NOMO-1 treated with dmso at 0.1 percent for 144 hours (cell line): ENCODE data around the gene OGFOD3.
"Not testable (repeated sequence)": the region's sequence is repeated elsewhere in the genome, so short reads cannot be mapped to it uniquely, and the experiment has no call there.

ENCODE experiments used
- DNase-seq: peaks from one replicate; lab custom pipeline; 2025; ENCODE audit not compliant: unreplicated experiment; lab: John Stamatoyannopoulos, UW

Gene OGFOD3

GRCh38 chr17:82418001-82418986 lies at the start of gene OGFOD3, which contains the start of gene HEXD:
Gene OGFOD3 (minus strand): TSS chr17:82418586. CDS start chr17:82418485, 101 bp downstream.
Gene HEXD (plus strand): TSS chr17:82418347. CDS start chr17:82419800, 1,453 bp downstream.
- DNase-seq, result peak; percentile 77

- DNase-seq, result no peak
Observed at GRCh38 chr17:82465023-82465603, 46.7 kb upstream of the OGFOD3 start.

GRCh38 chr17:82464567-82464929 lies 46.2 kb upstream of the OGFOD3 start:
- DNase-seq, result no peak

GRCh38 chr17:82463925-82464566 lies 45.7 kb upstream of the OGFOD3 start:
- DNase-seq, result no peak

- no peak for DNase-seq
Observed at GRCh38 chr17:82463391-82463790, 45.0 kb upstream of the OGFOD3 start.

- no peak for DNase-seq
Observed at GRCh38 chr17:82461827-82462524, 43.6 kb upstream of the OGFOD3 start.

GRCh38 chr17:82459936-82460335 lies 41.5 kb upstream of the OGFOD3 start:
- not testable (repeated sequence) for DNase-seq

GRCh38 chr17:82458885-82459424 lies 40.6 kb upstream of the OGFOD3 start:
- DNase-seq, result no peak

GRCh38 chr17:82458179-82458884 lies 39.9 kb upstream of the OGFOD3 start, which contains the start of gene NARF:
Gene NARF (plus strand): TSS chr17:82458741. CDS start chr17:82458804, 63 bp downstream.
- peak; percentile 98 for DNase-seq

GRCh38 chr17:82457929-82458178 lies 39.5 kb upstream of the OGFOD3 start:
- peak; percentile 75 for DNase-seq

- no peak for DNase-seq
Observed at GRCh38 chr17:82457073-82457928, 38.9 kb upstream of the OGFOD3 start.

GRCh38 chr17:82453706-82454105 lies 35.3 kb upstream of the OGFOD3 start:
- not testable (repeated sequence) for DNase-seq

GRCh38 chr17:82453151-82453550 lies 34.8 kb upstream of the OGFOD3 start:
- DNase-seq, result not testable (repeated sequence)

- no peak for DNase-seq
Observed at GRCh38 chr17:82452162-82452561, 33.8 kb upstream of the OGFOD3 start.

- DNase-seq, result peak; percentile 82
Observed at GRCh38 chr17:82450357-82451106, 32.1 kb upstream of the OGFOD3 start, which contains the start of gene CYBC1. Gene CYBC1 (minus strand): TSS chr17:82450752. CDS start chr17:82449254, 1,498 bp downstream.

- no peak for DNase-seq
Observed at GRCh38 chr17:82449883-82450356, 31.5 kb upstream of the OGFOD3 start.

GRCh38 chr17:82449131-82449882 lies 30.9 kb upstream of the OGFOD3 start:
- peak; percentile 65 for DNase-seq

GRCh38 chr17:82447876-82448275 lies 29.5 kb upstream of the OGFOD3 start:
- DNase-seq, result no peak
